Fibroblast of pulmonary artery (primary cell): ENCODE data around the gene KLC3.

Source experiments
- DNase-seq: peaks from one replicate; pipeline ENCODE4 v3.0.0-alpha.2; 2010; ENCODE audit warnings: low read depth
- H3K4me3 ChIP-seq: replicated peaks from 2 replicates; pipeline ENCODE4 v1.5.1; 2011; ENCODE audit warnings: low read depth, mild to moderate bottlenecking, control low read depth, low read length, moderate library complexity
- CTCF ChIP-seq: IDR thresholded peaks from 2 replicates; pipeline ENCODE4 v1.5.1; 2011; ENCODE audit warnings: mild to moderate bottlenecking, control low read depth, low read length, inconsistent platforms; ENCODE audit errors: missing control alignments

KLC3 gene

GRCh38 chr19:45340232-45340898 lies at the start of gene KLC3:
KLC3 (plus strand) TSS chr19:45340750; CDS start chr19:45345542, 4,792 bp downstream.
- no peak for TF ChIP-seq CTCF
- DNase-seq = no peak
- H3K4me3 ChIP-seq = no peak within 1 kb of the TSS

GRCh38 chr19:45291834-45292233 lies 48.7 kb upstream of the KLC3 start:
- no peak for DNase-seq
- TF ChIP-seq CTCF = no peak
- no peak overlapping the region for H3K4me3 ChIP-seq

- no peak for TF ChIP-seq CTCF
- no peak overlapping the region for H3K4me3 ChIP-seq
- DNase-seq = no peak
These were observed 46.9 kb upstream of the KLC3 start for GRCh38 chr19:45293682-45294081.

- DNase-seq = no peak
- H3K4me3 ChIP-seq = no peak overlapping the region
- no peak for TF ChIP-seq CTCF
These were observed 46.1 kb upstream of the KLC3 start for GRCh38 chr19:45294291-45295029.

- no peak for TF ChIP-seq CTCF
- no peak overlapping the region for H3K4me3 ChIP-seq
- DNase-seq = no peak
These were observed 44.7 kb upstream of the KLC3 start for GRCh38 chr19:45295873-45296272.

- no peak for TF ChIP-seq CTCF
These were observed 44.2 kb upstream of the KLC3 start for GRCh38 chr19:45296355-45296754.

GRCh38 chr19:45297674-45298073 lies 42.9 kb upstream of the KLC3 start:
- no peak for DNase-seq
- TF ChIP-seq CTCF = no peak
- H3K4me3 ChIP-seq = no peak overlapping the region

More at GRCh38 chr19:45296355-45296754, 44.2 kb upstream of the KLC3 start:
- no peak overlapping the region for H3K4me3 ChIP-seq
- no peak for DNase-seq
